Esophagus squamous epithelium (tissue), 4 donors: ENCODE results near the gene NPSR1.

Experiments
- POLR2A ChIP-seq, 4 donors: fragments of 450-650 bp; IDR thresholded peaks; one replicate each; pipeline ENCODE4 v1.6.1; 2017; ENCODE audit warnings: antibody characterized with exemption in 4 of 4, mild to moderate bottlenecking in 4 of 4, moderate library complexity in 3 of 4
- TF ChIP-seq, protein P1 (sequence below), 6 experiments: fragments of 450-650 bp in 4 of 6; fragments of 200-600 bp in 2 of 6; sonication (generic) in 2 of 6; IDR thresholded peaks; one replicate each; pipeline ENCODE4 v1.5.1; 2016 to 2019; ENCODE audit warnings: antibody characterized with exemption in 6 of 6, mild to moderate bottlenecking in 4 of 6, moderate library complexity in 4 of 6

DNA sequence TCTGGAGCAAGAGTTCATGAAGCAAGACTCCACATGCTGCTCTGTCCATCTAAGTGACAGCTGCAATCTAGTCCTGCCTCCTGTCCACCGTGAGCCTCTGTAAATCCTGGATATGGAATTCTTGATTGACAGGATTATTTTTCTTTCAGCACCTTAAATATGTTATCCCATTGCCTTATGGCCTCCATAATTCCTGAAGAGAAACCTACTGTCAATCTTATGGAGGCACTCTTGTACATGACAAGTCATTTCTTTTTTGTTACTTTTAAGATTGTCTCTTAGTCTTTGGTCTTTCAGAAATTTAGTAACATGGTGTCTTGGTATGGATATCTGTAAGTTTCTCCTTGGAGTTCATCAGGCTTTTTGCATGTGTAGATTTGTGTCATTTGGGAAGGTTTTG, 82.8 kb downstream of the NPSR1 start:
- TF ChIP-seq, protein P1, sequence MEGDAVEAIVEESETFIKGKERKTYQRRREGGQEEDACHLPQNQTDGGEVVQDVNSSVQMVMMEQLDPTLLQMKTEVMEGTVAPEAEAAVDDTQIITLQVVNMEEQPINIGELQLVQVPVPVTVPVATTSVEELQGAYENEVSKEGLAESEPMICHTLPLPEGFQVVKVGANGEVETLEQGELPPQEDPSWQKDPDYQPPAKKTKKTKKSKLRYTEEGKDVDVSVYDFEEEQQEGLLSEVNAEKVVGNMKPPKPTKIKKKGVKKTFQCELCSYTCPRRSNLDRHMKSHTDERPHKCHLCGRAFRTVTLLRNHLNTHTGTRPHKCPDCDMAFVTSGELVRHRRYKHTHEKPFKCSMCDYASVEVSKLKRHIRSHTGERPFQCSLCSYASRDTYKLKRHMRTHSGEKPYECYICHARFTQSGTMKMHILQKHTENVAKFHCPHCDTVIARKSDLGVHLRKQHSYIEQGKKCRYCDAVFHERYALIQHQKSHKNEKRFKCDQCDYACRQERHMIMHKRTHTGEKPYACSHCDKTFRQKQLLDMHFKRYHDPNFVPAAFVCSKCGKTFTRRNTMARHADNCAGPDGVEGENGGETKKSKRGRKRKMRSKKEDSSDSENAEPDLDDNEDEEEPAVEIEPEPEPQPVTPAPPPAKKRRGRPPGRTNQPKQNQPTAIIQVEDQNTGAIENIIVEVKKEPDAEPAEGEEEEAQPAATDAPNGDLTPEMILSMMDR (IDR thresholded peaks at IDR 0.05), result no peak
- no peak for TF ChIP-seq POLR2A (IDR thresholded peaks at IDR 0.05)
